Measurements from ENCODE around the gene ZC3H10. TPM values are rescaled to one million over a fixed set of nuclear protein-coding genes. Genes with fewer than 3 reads are reported as not detected.
A peak's percentile ranks its signal among the peaks of the same experiment; 100 is the strongest.

The ZC3H10 gene
- total and polyA plus RNA-seq, 3 experiments from 2014 or later = 3.2 to 9.0 (median 8.1) TPM

DNA sequence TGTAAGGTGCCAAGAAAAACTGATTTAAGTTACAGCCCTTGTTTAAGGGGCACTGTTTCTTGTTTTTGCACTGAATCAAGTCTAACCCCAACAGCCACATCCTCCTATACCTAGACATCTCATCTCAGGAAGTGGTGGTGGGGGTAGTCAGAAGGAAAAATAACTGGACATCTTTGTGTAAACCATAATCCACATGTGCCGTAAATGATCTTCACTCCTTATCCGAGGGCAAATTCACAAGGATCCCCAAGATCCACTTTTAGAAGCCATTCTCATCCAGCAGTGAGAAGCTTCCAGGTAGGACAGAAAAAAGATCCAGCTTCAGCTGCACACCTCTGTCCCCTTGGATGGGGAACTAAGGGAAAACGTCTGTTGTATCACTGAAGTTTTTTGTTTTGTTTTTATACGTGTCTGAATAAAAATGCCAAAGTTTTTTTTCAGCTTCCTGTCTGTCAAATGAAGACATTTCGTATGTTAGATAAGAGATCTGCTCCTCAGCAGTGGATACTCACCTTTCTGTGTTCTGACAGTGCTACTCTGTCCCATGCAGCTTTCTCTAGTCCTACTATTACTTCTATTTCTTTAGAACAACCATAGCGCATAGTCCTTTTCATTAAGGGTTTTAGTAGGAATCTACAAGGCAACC lies 14.9 kb upstream of the ZC3H10 start:
- H3K36me3 Mint-ChIP-seq = peaks cover 0 to 31% (median 4%) of the 10 kb centered on the region in 3 donors
- H3K4me1 Mint-ChIP-seq = peaks cover 61 to 68% (median 62%) of the 10 kb centered on the region in 3 donors
- ChIA-PET POLR2A (interaction anchor here (0.6 to 4.6 kb wide), 9 partner anchors 14 to 1000 kb away, joined by 4 to 115 read pairs (median 10); partner anchors contain the start of genes ERBB3, ESYT1, RAB5B and RNF41), CTCF (interaction anchor here (0.9 to 8.4 kb wide), 8 partner anchors 15 to 128 kb away, joined by 3 to 89 read pairs (median 6); partner anchors contain the start of genes ESYT1, RPL41, SMARCC2 and ZC3H10)
- H3K4me3 Mint-ChIP-seq = peak overlapping the region; percentile 97 to 100 (median 98)
- no peaks in the 10 kb centered on the region for H3K9me3 ChIP-seq (ENCODE audit: low read length)
- H3K9me3 Mint-ChIP-seq = no peaks in the 10 kb centered on the region
- H3K4me1 ChIP-seq (ENCODE audit: insufficient read depth, low read length) = peaks cover 40% of the 10 kb centered on the region
- peak overlapping the region; percentile 95 to 99 (median 98) for H3K27ac Mint-ChIP-seq
- H3K27me3 ChIP-seq (ENCODE audit: insufficient read depth, low read length, poor library complexity, severe bottlenecking) = no peaks in the 10 kb centered on the region
- peak overlapping the region; percentile 82 for H3K27ac ChIP-seq (ENCODE audit: low read depth, low read length)
- H3K36me3 ChIP-seq (ENCODE audit: insufficient read depth, low read length) = peaks cover 17% of the 10 kb centered on the region
- peak overlapping the region; percentile 79 for H3K4me3 ChIP-seq (ENCODE audit: low read length)
- DNase-seq = peak in 2 of 5 donors; percentile 51 to 69
- H3K27me3 Mint-ChIP-seq = no peaks in the 10 kb centered on the region

DNA sequence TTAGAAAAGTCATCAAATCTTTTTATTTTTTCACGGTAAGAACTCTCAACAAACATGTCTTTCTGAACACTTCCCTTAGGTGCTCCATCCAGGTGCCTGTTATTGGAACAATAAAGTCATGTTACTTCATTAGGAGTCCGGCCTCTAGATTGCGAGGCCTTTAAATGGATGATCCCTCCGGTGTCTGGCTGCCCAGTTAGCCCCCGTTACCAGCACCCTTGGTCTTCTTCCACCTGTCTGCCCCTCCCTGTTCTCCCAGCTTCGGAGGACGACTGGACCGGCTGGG lies 14.3 kb upstream of the ZC3H10 start:
- CTCF ChIA-PET = interaction anchor here (0.6 to 8.4 kb wide), 13 partner anchors 14 to 286 kb away, joined by 3 to 89 read pairs (median 4); partner anchors contain the start of genes ESYT1, ORMDL2, RPL41 and SMARCC2
- Mint-ChIP-seq H3K9me3 (no peaks in the 10 kb centered on the region), H3K27ac (peak overlapping the region; percentile 95 to 99 (median 98)), H3K27me3 (no peaks in the 10 kb centered on the region), H3K36me3 (peaks cover 0 to 37% (median 4%) of the 10 kb centered on the region in 3 donors), H3K4me1 (peaks cover 61 to 68% (median 62%) of the 10 kb centered on the region in 3 donors), H3K4me3 (peak overlapping the region; percentile 97 to 100 (median 98))
- H3K27me3 ChIP-seq (ENCODE audit: insufficient read depth, low read length, poor library complexity, severe bottlenecking) = no peaks in the 10 kb centered on the region
- DNase-seq = no peak
- H3K4me3 ChIP-seq (ENCODE audit: low read length) = peak overlapping the region; percentile 79
- H3K27ac ChIP-seq (ENCODE audit: low read depth, low read length) = peak overlapping the region; percentile 82
- no peaks in the 10 kb centered on the region for H3K9me3 ChIP-seq (ENCODE audit: low read length)
- POLR2A ChIA-PET = interaction anchor here (0.6 to 4.6 kb wide), 16 partner anchors 13 to 999 kb away, joined by 3 to 115 read pairs (median 6); partner anchors contain the start of genes CNPY2, CS, ERBB3 and ESYT1
- H3K4me1 ChIP-seq (ENCODE audit: insufficient read depth, low read length) = peaks cover 40% of the 10 kb centered on the region
- H3K36me3 ChIP-seq (ENCODE audit: insufficient read depth, low read length) = peaks cover 22% of the 10 kb centered on the region

DNA sequence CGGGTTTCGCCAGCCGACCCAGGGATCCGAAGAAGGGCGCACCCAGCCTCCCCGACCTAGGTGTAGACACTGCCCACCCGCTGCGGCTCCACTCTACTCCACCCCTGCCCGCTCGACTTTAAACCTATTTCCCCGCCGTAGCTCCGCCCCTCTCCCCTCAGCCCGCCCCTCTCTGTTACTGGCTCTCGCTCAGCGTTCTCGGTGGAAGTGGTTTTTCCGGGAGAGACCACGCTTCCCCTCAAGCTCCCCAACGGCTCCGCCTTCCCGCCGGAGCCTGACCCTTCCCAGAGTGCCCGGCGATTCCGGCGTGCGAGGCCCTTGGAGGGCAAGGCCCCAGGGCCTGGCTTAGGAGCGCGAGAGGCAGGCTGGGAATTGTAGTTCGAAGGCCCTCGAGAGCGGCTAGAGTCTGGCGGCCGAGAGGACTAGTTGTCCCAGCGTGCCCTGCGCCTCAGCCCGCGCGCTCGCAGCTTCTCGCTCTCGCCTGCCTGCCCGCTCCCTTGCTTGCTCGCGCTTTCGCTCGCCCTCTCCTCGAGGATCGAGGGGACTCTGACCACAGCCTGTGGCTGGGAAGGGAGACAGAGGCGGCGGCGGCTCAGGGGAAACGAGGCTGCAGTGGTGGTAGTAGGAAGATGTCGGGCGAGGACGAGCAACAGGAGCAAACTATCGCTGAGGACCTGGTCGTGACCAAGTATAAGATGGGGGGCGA lies 13.8 kb upstream of the ZC3H10 start, which contains the start of gene PA2G4:
TSS of gene PA2G4 (plus strand) at position 451 of the 706 bp plus-strand sequence. CDS start at position 630, 179 bp downstream.
- CTCF ChIA-PET = interaction anchor here (0.6 to 8.4 kb wide), 13 partner anchors 14 to 286 kb away, joined by 3 to 89 read pairs (median 4); partner anchors contain the start of genes ESYT1, ORMDL2, RPL41 and SMARCC2
- H3K36me3 Mint-ChIP-seq = peaks cover 0 to 41% (median 4%) of the 10 kb centered on the region in 3 donors

GRCh38 chr12:56104815-56105608 lies 13.1 kb upstream of the ZC3H10 start:
- POLR2A ChIA-PET = interaction anchor here (0.6 to 4.6 kb wide), 14 partner anchors 12 to 364 kb away, joined by 3 to 115 read pairs (median 6); partner anchors contain the start of genes CNPY2, CS, ERBB3 and ESYT1
- Histone ChIP-seq H3K4me3 (ENCODE audit: low read length) (peak overlapping the region; percentile 79), H3K36me3 (ENCODE audit: insufficient read depth, low read length) (peaks cover 33% of the 10 kb centered on the region), H3K27ac (ENCODE audit: low read depth, low read length) (peak overlapping the region; percentile 82), H3K9me3 (ENCODE audit: low read length) (no peaks in the 10 kb centered on the region), H3K4me1 (ENCODE audit: insufficient read depth, low read length) (peaks cover 40% of the 10 kb centered on the region), H3K27me3 (ENCODE audit: insufficient read depth, low read length, poor library complexity, severe bottlenecking) (no peaks in the 10 kb centered on the region)
- H3K27ac Mint-ChIP-seq = peak overlapping the region; percentile 95 to 99 (median 98)
- peak overlapping the region; percentile 97 to 100 (median 98) for H3K4me3 Mint-ChIP-seq
- DNase-seq = peak in 1 of 5 donors; percentile 6
- H3K36me3 Mint-ChIP-seq = peaks cover 0 to 47% (median 7%) of the 10 kb centered on the region in 3 donors
- CTCF ChIA-PET = interaction anchor here (0.9 to 8.4 kb wide), 9 partner anchors 13 to 367 kb away, joined by 3 to 89 read pairs (median 4); partner anchors contain the start of genes RPL41 and ZC3H10
- H3K9me3 Mint-ChIP-seq = no peaks in the 10 kb centered on the region
- peaks cover 56 to 64% (median 59%) of the 10 kb centered on the region in 3 donors for H3K4me1 Mint-ChIP-seq
- no peaks in the 10 kb centered on the region for H3K27me3 Mint-ChIP-seq

More for the DNA sequence above, 13.8 kb upstream of the ZC3H10 start, which contains the start of gene PA2G4:
- peak; percentile 90 to 98 (median 96) for DNase-seq
- Histone ChIP-seq H3K4me1 (ENCODE audit: insufficient read depth, low read length) (peaks cover 40% of the 10 kb centered on the region), H3K36me3 (ENCODE audit: insufficient read depth, low read length) (peaks cover 26% of the 10 kb centered on the region), H3K4me3 (ENCODE audit: low read length) (peak within 1 kb of the TSS; percentile 79), H3K27me3 (ENCODE audit: insufficient read depth, low read length, poor library complexity, severe bottlenecking) (no peaks in the 10 kb centered on the region), H3K9me3 (ENCODE audit: low read length) (no peaks in the 10 kb centered on the region), H3K27ac (ENCODE audit: low read depth, low read length) (peak within 1 kb of the TSS; percentile 82)
- no peaks in the 10 kb centered on the region for H3K27me3 Mint-ChIP-seq
- H3K9me3 Mint-ChIP-seq = no peaks in the 10 kb centered on the region
- POLR2A ChIA-PET = interaction anchor here (0.6 to 4.6 kb wide), 15 partner anchors 13 to 365 kb away, joined by 3 to 115 read pairs (median 6); partner anchors contain the start of genes CNPY2, CS, ERBB3 and ESYT1
- peak within 1 kb of the TSS; percentile 95 to 99 (median 98) for H3K27ac Mint-ChIP-seq
- peak within 1 kb of the TSS; percentile 97 to 100 (median 98) for H3K4me3 Mint-ChIP-seq
- H3K4me1 Mint-ChIP-seq = peaks cover 61 to 68% (median 62%) of the 10 kb centered on the region in 3 donors

GRCh38 chr12:56105609-56105902 lies 12.5 kb upstream of the ZC3H10 start:
- H3K36me3 ChIP-seq (ENCODE audit: insufficient read depth, low read length) = peaks cover 39% of the 10 kb centered on the region
- peaks cover 40% of the 10 kb centered on the region for H3K4me1 ChIP-seq (ENCODE audit: insufficient read depth, low read length)
- H3K9me3 ChIP-seq (ENCODE audit: low read length) = no peaks in the 10 kb centered on the region
- ChIA-PET CTCF (interaction anchor here (0.9 to 8.4 kb wide), 5 partner anchors 12 to 367 kb away, joined by 3 to 89 read pairs (median 10); partner anchors contain the start of genes RPL41 and ZC3H10), POLR2A (interaction anchor here (0.6 to 4.6 kb wide), 4 partner anchors 11 to 59 kb away, joined by 5 to 115 read pairs (median 16); partner anchors contain the start of genes ESYT1, RPL41 and ZC3H10)
- Mint-ChIP-seq H3K9me3 (no peaks in the 10 kb centered on the region), H3K4me1 (peaks cover 55 to 63% (median 56%) of the 10 kb centered on the region in 3 donors), H3K27ac (peak overlapping the region; percentile 95 to 99 (median 98)), H3K36me3 (peaks cover 3 to 53% (median 11%) of the 10 kb centered on the region in 3 donors), H3K4me3 (peak overlapping the region; percentile 97 to 100 (median 98)), H3K27me3 (no peaks in the 10 kb centered on the region)
- peak overlapping the region; percentile 82 for H3K27ac ChIP-seq (ENCODE audit: low read depth, low read length)
- H3K27me3 ChIP-seq (ENCODE audit: insufficient read depth, low read length, poor library complexity, severe bottlenecking) = no peaks in the 10 kb centered on the region
- DNase-seq = no peak
- H3K4me3 ChIP-seq (ENCODE audit: low read length) = peak overlapping the region; percentile 79

- H3K27ac Mint-ChIP-seq = peak overlapping the region in 5 of 8 donors; percentile 18 to 71 (median 43)
- H3K9me3 ChIP-seq (ENCODE audit: low read length) = no peaks in the 10 kb centered on the region
- H3K4me3 Mint-ChIP-seq = peak overlapping the region in 1 of 7 donors; percentile 21
- no peak for DNase-seq
- no peak overlapping the region for H3K4me3 ChIP-seq (ENCODE audit: low read length)
- ChIA-PET CTCF (interaction anchor here (0.9 to 8.4 kb wide), 3 partner anchors 11 to 28 kb away, joined by 3 to 89 read pairs (median 5); partner anchors contain the start of genes RPL41 and ZC3H10), POLR2A (interaction anchor here (0.7 to 1.0 kb wide), 2 partner anchors 10 to 451 kb away, joined by 3 read pairs; partner anchors contain the start of gene RPL41)
- H3K27me3 ChIP-seq (ENCODE audit: insufficient read depth, low read length, poor library complexity, severe bottlenecking) = no peaks in the 10 kb centered on the region
- H3K27me3 Mint-ChIP-seq = no peaks in the 10 kb centered on the region
- peaks cover 11 to 67% (median 13%) of the 10 kb centered on the region in 3 donors for H3K36me3 Mint-ChIP-seq
- H3K36me3 ChIP-seq (ENCODE audit: insufficient read depth, low read length) = peaks cover 53% of the 10 kb centered on the region
- H3K4me1 Mint-ChIP-seq = peaks cover 42 to 49% (median 42%) of the 10 kb centered on the region in 3 donors
- peaks cover 29% of the 10 kb centered on the region for H3K4me1 ChIP-seq (ENCODE audit: insufficient read depth, low read length)
- no peak overlapping the region for H3K27ac ChIP-seq (ENCODE audit: low read depth, low read length)
- no peaks in the 10 kb centered on the region for H3K9me3 Mint-ChIP-seq
Observed at GRCh38 chr12:56107242-56107641, 10.8 kb upstream of the ZC3H10 start.
